Testis (tissue), 3 donors: ENCODE measurements around the gene DNLZ. TPM values are rescaled to one million over a fixed set of nuclear protein-coding genes. Genes with fewer than 3 reads are reported as not detected.
"Not testable (repeated sequence)": the region's sequence is repeated elsewhere in the genome, so short reads cannot be mapped to it uniquely, and the experiment has no call there.

Source experiments
- DNase-seq: peaks from one replicate; pipeline ENCODE4 v3.0.0-alpha.2; 2019
- H3K27ac ChIP-seq, 2 donors: fragments of 200-600 bp; sonication (generic); one replicate each; pipeline ENCODE4 v1.5.1; 2019
- H3K27me3 ChIP-seq: fragments of 200-600 bp; sonication (generic); one replicate; pipeline ENCODE4 v1.5.1; 2019
- H3K36me3 ChIP-seq: fragments of 200-600 bp; sonication (generic); one replicate; pipeline ENCODE4 v1.5.1; 2017; ENCODE audit warnings: low read depth; ENCODE audit errors: missing control alignments
- H3K4me1 ChIP-seq: fragments of 200-600 bp; sonication (generic); one replicate; pipeline ENCODE4 v1.5.1; 2019
- H3K4me3 ChIP-seq, 2 donors: fragments of 200-600 bp; sonication (generic); one replicate each; pipeline ENCODE4 v1.5.1; 2017 to 2019
- H3K9me3 ChIP-seq: fragments of 200-600 bp; sonication (generic); one replicate; pipeline ENCODE4 v1.5.1; 2017
- CTCF ChIP-seq, 3 experiments: fragments of 450-650 bp in 2 of 3; fragments of 200-600 bp in 1 of 3; sonication (generic) in 1 of 3; IDR thresholded peaks; one replicate each; pipeline ENCODE4 v1.5.1; 2016 to 2019; ENCODE audit warnings: antibody characterized with exemption in 3 of 3, mild to moderate bottlenecking in 2 of 3, moderate library complexity in 1 of 3
- POLR2A ChIP-seq: fragments of 450-650 bp; IDR thresholded peaks from one replicate; pipeline ENCODE4 v1.6.1; 2017; ENCODE audit warnings: antibody characterized with exemption, mild to moderate bottlenecking, moderate library complexity
- WGBS, 2 donors: methylation state at CpG; one replicate each; pipeline ENCODE4 v1.1.5; 2018; 5-methylcytosine and 5-hydroxymethylcytosine counted together
- intact Hi-C: fragments of 100-400 bp; cut with DNase I; formaldehyde crosslinking; loops from one replicate; pipeline ENCODE4 v1.15.1; 2023; ENCODE audit warnings: low total_unique reads
- polyA plus RNA-seq: library from polyadenylated mRNA; stranded (reverse); fragments of 350-450 nt; fragmentation: Illumina TruSeq; extraction: RNeasy Lipid Tissue Mini Kit (QIAGEN cat#74804); gene quantifications from one replicate; pipeline ENCODE4 v1.2.3, GENCODE V29; 2014; ENCODE audit warnings: low read depth, low replicate concordance; ENCODE audit not compliant: insufficient read depth
- total RNA-seq, 2 donors: library from RNA; depleted of rRNA; stranded (reverse); fragments of >200 nt; gene quantifications; one replicate each; pipeline ENCODE4 v1.2.3, GENCODE V29; 2016

DNLZ gene
- total and polyA plus RNA-seq, 3 donors from 2014 or later = 14.0 to 51.1 (median 48.2) TPM

- WGBS, 2 donors = 54 to 61% methylated on average over 12 to 14 of the region's 16 CpGs
- peak; percentile 54 for DNase-seq
- Histone ChIP-seq H3K9me3 (no peaks in the 10 kb centered on the region), H3K4me3 (no peak overlapping the region), H3K36me3 (no peaks in the 10 kb centered on the region), H3K27ac (no peak overlapping the region), H3K27me3 (no peaks in the 10 kb centered on the region), H3K4me1 (peaks cover 28% of the 10 kb centered on the region)
- intact Hi-C loops = loop anchor here (10.0 kb wide), 1 partner anchor 1648 kb away; no protein-coding TSS in a partner anchor
- TF ChIP-seq POLR2A (no peak), CTCF (IDR thresholded peaks at IDR 0.05) (no peak)
Observed at GRCh38 chr9:136352682-136353081, 10.9 kb downstream of the DNLZ start.

- DNase-seq, H3K36me3 ChIP-seq, H3K27me3 ChIP-seq, H3K27ac ChIP-seq, H3K9me3 ChIP-seq, H3K4me3 ChIP-seq: not testable (repeated sequence)
- intact Hi-C loops = loop anchor here (10.0 kb wide), 1 partner anchor 1647 kb away; no protein-coding TSS in a partner anchor
- 93% methylated on average over 15 of the region's 24 CpGs; no CpG with 5 or more reads in 1 of the 2 donors for WGBS, 2 donors
- peaks cover 28% of the 10 kb centered on the region for H3K4me1 ChIP-seq
Observed at GRCh38 chr9:136351868-136352267, 11.7 kb downstream of the DNLZ start.

- Histone ChIP-seq H3K4me3 (no peak overlapping the region), H3K27me3 (no peaks in the 10 kb centered on the region), H3K9me3 (no peaks in the 10 kb centered on the region), H3K36me3 (no peaks in the 10 kb centered on the region), H3K27ac (no peak overlapping the region), H3K4me1 (peaks cover 29% of the 10 kb centered on the region)
- no peak for TF ChIP-seq CTCF (IDR thresholded peaks at IDR 0.05)
- no peak for TF ChIP-seq POLR2A
- DNase-seq = no peak
- 68 to 71% methylated on average over 11 of the region's 11 CpGs for WGBS, 2 donors
- intact Hi-C loops = loop anchor here (10.0 kb wide), 1 partner anchor 1647 kb away; no protein-coding TSS in a partner anchor
Observed at GRCh38 chr9:136351252-136351800, 12.2 kb downstream of the DNLZ start.

- Histone ChIP-seq H3K9me3 (no peaks in the 10 kb centered on the region), H3K36me3 (no peaks in the 10 kb centered on the region), H3K4me3 (no peak overlapping the region), H3K27me3 (no peaks in the 10 kb centered on the region), H3K27ac (no peak overlapping the region), H3K4me1 (peaks cover 32% of the 10 kb centered on the region)
- DNase-seq = no peak
- intact Hi-C loops = no loop called here
- no peak for TF ChIP-seq POLR2A
- TF ChIP-seq CTCF (IDR thresholded peaks at IDR 0.05) = no peak
- WGBS, 2 donors = 93 to 94% methylated on average over 15 to 23 of the region's 24 CpGs
Observed at GRCh38 chr9:136349546-136349945, 14.0 kb downstream of the DNLZ start.

GRCh38 chr9:136348691-136349090, 14.9 kb downstream of the DNLZ start:
- Histone ChIP-seq H3K27me3 (no peaks in the 10 kb centered on the region), H3K36me3 (no peaks in the 10 kb centered on the region), H3K4me3 (no peak overlapping the region), H3K27ac (no peak overlapping the region), H3K9me3 (no peaks in the 10 kb centered on the region), H3K4me1 (peaks cover 26% of the 10 kb centered on the region)
- intact Hi-C loops = no loop called here
- 90 to 96% methylated on average over 2 to 13 of the region's 14 CpGs for WGBS, 2 donors
- TF ChIP-seq POLR2A = no peak
- TF ChIP-seq CTCF (IDR thresholded peaks at IDR 0.05) = no peak
- DNase-seq = no peak
